H1 (cell line): Measurements from ENCODE around the gene RIF1. TPM values are rescaled to one million over a fixed set of nuclear protein-coding genes. Genes with fewer than 3 reads are reported as not detected.

Source experiments
- CTCF ChIA-PET: fragments of 300-600 bp; sonication (Branson Sonifier 250); formaldehyde crosslinking; loops from one replicate; lab custom pipeline; 2021; ENCODE audit not compliant: partially characterized antibody; lab: Charles Lee
- POLR2A ChIA-PET: fragments of 300-600 bp; sonication (Branson Sonifier 250); formaldehyde crosslinking; loops from one replicate; lab custom pipeline; 2021; ENCODE audit warnings: inconsistent platforms; ENCODE audit not compliant: partially characterized antibody; lab: Charles Lee
- DNase-seq, 2 experiments: peaks; one replicate each; pipeline versions ENCODE4 v3.0.0 to v3.0.0-alpha.2; 2010 to 2022; ENCODE audit warnings: low spot score in 2 of 2, low read depth in 1 of 2, mixed read lengths in 1 of 2
- FAIRE-seq: peaks from 2 replicates; lab custom pipeline; 2011; peaks lifted over from hg19 to GRCh38; lab: Jason Lieb, UNC
- H2AFZ ChIP-seq: 2 replicates; pipeline ENCODE4 v1.8.1; 2012; ENCODE audit warnings: low read length, inconsistent platforms
- H2AK5ac ChIP-seq: 2 replicates; pipeline ENCODE4 v1.6.1; 2013; ENCODE audit warnings: low read depth, low read length
- H2BK120ac ChIP-seq: replicated peaks from 2 replicates; pipeline ENCODE3; 2013; ENCODE audit warnings: low read depth, low read length, inconsistent platforms
- H2BK12ac ChIP-seq: 2 replicates; pipeline ENCODE4 v1.6.1; 2013; ENCODE audit warnings: low read depth, low read length
- H2BK15ac ChIP-seq: 2 replicates; pipeline ENCODE4 v1.6.1; 2013; ENCODE audit warnings: low read length
- H2BK20ac ChIP-seq: 2 replicates; pipeline ENCODE4 v1.6.1; 2013; ENCODE audit warnings: low read length
- H2BK5ac ChIP-seq: 2 replicates; pipeline ENCODE4 v1.6.1; 2013; ENCODE audit warnings: low read depth, low read length
- H3K14ac ChIP-seq: 2 replicates; pipeline ENCODE4 v1.6.1; 2013; ENCODE audit warnings: inconsistent platforms; ENCODE audit not compliant: insufficient read length
- H3K18ac ChIP-seq: 2 replicates; pipeline ENCODE4 v1.6.1; 2013; ENCODE audit warnings: low read length; ENCODE audit errors: extremely low read depth
- H3K23ac ChIP-seq: 2 replicates; pipeline ENCODE4 v1.6.1; 2013; ENCODE audit warnings: inconsistent platforms; ENCODE audit not compliant: insufficient read length
- H3K23me2 ChIP-seq: 2 replicates; pipeline ENCODE4 v1.6.1; 2013; ENCODE audit warnings: low read depth, low read length
- H3K27ac ChIP-seq: 2 replicates; pipeline ENCODE4 v1.6.1; 2011; ENCODE audit warnings: low read depth, low read length, inconsistent platforms
- H3K27me3 ChIP-seq, 4 experiments: replicated peaks in 1 of 4; 1 replicate in 1 of 4; 2 replicates in 3 of 4; pipeline versions ENCODE4 v1.6.1 to v1.8.1; 2011 to 2013; ENCODE audit warnings: low read length in 3 of 4, mild to moderate bottlenecking in 3 of 4, inconsistent platforms in 2 of 4, mixed read lengths in 2 of 4, moderate library complexity in 1 of 4; ENCODE audit not compliant: control insufficient read depth in 3 of 4, insufficient read depth in 3 of 4; ENCODE audit errors: extremely low read depth in 1 of 4
- H3K36me3 ChIP-seq, 4 experiments: 2 replicates each; pipeline versions ENCODE4 v1.6.1 to v1.8.1; 2011 to 2013; ENCODE audit warnings: mild to moderate bottlenecking in 4 of 4, low read length in 3 of 4, moderate library complexity in 2 of 4, control low read depth in 1 of 4, inconsistent platforms in 1 of 4; ENCODE audit not compliant: insufficient read depth in 4 of 4, control insufficient read depth in 2 of 4
- H3K4ac ChIP-seq: replicated peaks from 2 replicates; pipeline ENCODE3; 2013; ENCODE audit warnings: low read length, low read depth, mixed read lengths, inconsistent platforms; ENCODE audit not compliant: insufficient read length
- H3K4me1 ChIP-seq, 4 experiments: replicated peaks in 1 of 4; 1 replicate in 1 of 4; 2 replicates in 3 of 4; pipeline versions ENCODE4 v1.6.1 to v1.8.1; 2011 to 2013; ENCODE audit warnings: low read length in 3 of 4, inconsistent platforms in 2 of 4, mixed read lengths in 1 of 4; ENCODE audit not compliant: insufficient read depth in 4 of 4, control insufficient read depth in 3 of 4
- H3K4me2 ChIP-seq, 2 experiments: 2 replicates each; pipeline versions ENCODE4 v1.6.1 to v1.8.1; 2011 to 2013; ENCODE audit warnings: low read depth in 2 of 2, low read length in 2 of 2, control low read depth in 1 of 2, inconsistent platforms in 1 of 2, mild to moderate bottlenecking in 1 of 2; ENCODE audit not compliant: insufficient read depth in 1 of 2
- H3K4me3 ChIP-seq, 4 experiments: fragments of 200-600, 300-600 bp in 1 of 4; sonication (generic), shearing (Covaris generic), sonication (Bioruptor Twin) in 1 of 4; 2 replicates each; pipeline versions ENCODE4 v1.5.1 to v1.8.1; 2011 to 2016; ENCODE audit warnings: low read length in 4 of 4, low read depth in 3 of 4, control low read depth in 2 of 4, inconsistent platforms in 2 of 4, mild to moderate bottlenecking in 2 of 4, mixed read lengths in 1 of 4, moderate library complexity in 1 of 4; ENCODE audit not compliant: insufficient read depth in 2 of 4; ENCODE audit errors: extremely low read depth in 1 of 4
- H3K56ac ChIP-seq: replicated peaks from 2 replicates; pipeline ENCODE3; 2013; ENCODE audit warnings: low read depth, mild to moderate bottlenecking, mixed read lengths, low read length, inconsistent platforms; ENCODE audit not compliant: insufficient read length
- H3K79me1 ChIP-seq: 2 replicates; pipeline ENCODE4 v1.6.1; 2013; ENCODE audit warnings: low read depth, low read length, control low read depth
- H3K79me2 ChIP-seq, 2 experiments: 2 replicates each; pipeline versions ENCODE4 v1.6.1 to v1.8.1; 2012 to 2013; ENCODE audit warnings: low read length in 2 of 2, mild to moderate bottlenecking in 2 of 2, inconsistent platforms in 1 of 2; ENCODE audit not compliant: insufficient read depth in 2 of 2, control insufficient read depth in 1 of 2
- H3K9ac ChIP-seq, 4 experiments: replicated peaks in 1 of 4; 1 replicate in 1 of 4; 2 replicates in 3 of 4; pipeline versions ENCODE4 v1.6.1 to v1.8.1; 2011 to 2013; ENCODE audit warnings: low read depth in 3 of 4, low read length in 3 of 4, control low read depth in 2 of 4, mild to moderate bottlenecking in 2 of 4, moderate library complexity in 2 of 4, inconsistent platforms in 1 of 4; ENCODE audit errors: extremely low read depth in 1 of 4
- H3K9me3 ChIP-seq, 2 experiments: 2 replicates each; pipeline versions ENCODE4 v1.6.1 to v1.8.1; 2012 to 2013; ENCODE audit warnings: mild to moderate bottlenecking in 2 of 2, moderate library complexity in 2 of 2, control low read depth in 1 of 2, inconsistent platforms in 1 of 2, low read depth in 1 of 2, low read length in 1 of 2, mixed read lengths in 1 of 2; ENCODE audit not compliant: insufficient read depth in 2 of 2
- H4K20me1 ChIP-seq, 2 experiments: replicated peaks in 1 of 2; 2 replicates each; pipeline versions ENCODE3 to v1.8.1; 2011 to 2013; ENCODE audit warnings: inconsistent platforms in 2 of 2, low read length in 2 of 2, mild to moderate bottlenecking in 1 of 2; ENCODE audit not compliant: insufficient read depth in 2 of 2, control insufficient read depth in 1 of 2
- H4K5ac ChIP-seq: 2 replicates; pipeline ENCODE4 v1.6.1; 2013; ENCODE audit warnings: low read length, low read depth, mixed read lengths, inconsistent platforms; ENCODE audit not compliant: insufficient read length
- H4K8ac ChIP-seq: 2 replicates; pipeline ENCODE4 v1.8.0; 2013; ENCODE audit warnings: mild to moderate bottlenecking, moderate library complexity, low read length, inconsistent platforms; ENCODE audit not compliant: insufficient read depth; ENCODE audit errors: extremely low read depth
- H4K91ac ChIP-seq: replicated peaks from 2 replicates; pipeline ENCODE3; 2013; ENCODE audit warnings: low read length, mixed read lengths, inconsistent platforms; ENCODE audit not compliant: insufficient read length
- CHD1 ChIP-seq: IDR thresholded peaks from 2 replicates; pipeline ENCODE4 v1.6.1; 2012; ENCODE audit warnings: low read depth, low read length, improper control_type of control experiment
- CREB1 ChIP-seq: IDR thresholded peaks from 2 replicates; pipeline ENCODE4 v1.6.1; 2012; ENCODE audit warnings: inconsistent platforms
- EP300 ChIP-seq, 2 experiments: IDR thresholded peaks; 1 replicate in 1 of 2; 2 replicates in 1 of 2; pipeline ENCODE4 v1.6.1; 2011 to 2012; ENCODE audit warnings: low read depth in 2 of 2, low read length in 2 of 2, mild to moderate bottlenecking in 2 of 2, borderline replicate concordance in 1 of 2, inconsistent platforms in 1 of 2, moderate library complexity in 1 of 2
- JUND ChIP-seq: IDR thresholded peaks from 2 replicates; pipeline ENCODE4 v1.6.1; 2011; ENCODE audit warnings: mild to moderate bottlenecking, improper control_type of control experiment, low read length
- KDM1A ChIP-seq: fragments of 200-600, 300-600 bp; sonication (generic); IDR thresholded peaks from 2 replicates; pipeline ENCODE4 v1.7.1; 2016; ENCODE audit warnings: mild to moderate bottlenecking, low read length, borderline replicate concordance
- KDM4A ChIP-seq: IDR thresholded peaks from one replicate; pipeline ENCODE4 v1.7.1; 2012; ENCODE audit warnings: low read depth, mild to moderate bottlenecking, moderate library complexity, low read length, inconsistent platforms; ENCODE audit not compliant: severe bottlenecking
- MAFK ChIP-seq: IDR thresholded peaks from 2 replicates; pipeline ENCODE4 v1.6.1; 2012; ENCODE audit warnings: low read depth, mild to moderate bottlenecking, improper control_type of control experiment, low read length
- PHF8 ChIP-seq: fragments of 200-600 bp; sonication (generic); conservative IDR thresholded peaks from 2 replicates; pipeline ENCODE4 v1.7.1; 2012; ENCODE audit warnings: low read depth, mild to moderate bottlenecking, inconsistent platforms, low read length, moderate library complexity
- POLR2AphosphoS5 ChIP-seq: IDR thresholded peaks from 2 replicates; pipeline ENCODE4 v1.6.1; 2011; ENCODE audit warnings: low read depth, low read length
- POU5F1 ChIP-seq: IDR thresholded peaks from 2 replicates; pipeline ENCODE4 v1.6.1; 2011; ENCODE audit warnings: low read depth, mild to moderate bottlenecking, low read length, moderate library complexity
- ZNF274 ChIP-seq: IDR thresholded peaks from 2 replicates; pipeline ENCODE4 v1.7.0; 2012; ENCODE audit warnings: low read length, borderline replicate concordance; ENCODE audit errors: extremely low read depth
- WGBS, 2 experiments: shearing (Covaris generic) in 1 of 2; methylation state at CpG; one replicate each; pipeline versions ENCODE4 v1.1.6 to v1.1.7; 2013 to 2015; ENCODE audit warnings: low lambda C conversion rate in 2 of 2, mixed read lengths in 2 of 2, inconsistent platforms in 1 of 2, low coverage in 1 of 2, missing lambda C conversion rate in 1 of 2; ENCODE audit not compliant: insufficient replicate concordance in 2 of 2, insufficient coverage in 1 of 2, insufficient read length in 1 of 2; ENCODE audit errors: extremely low coverage in 1 of 2, missing lambda C conversion rate in 1 of 2; 5-methylcytosine and 5-hydroxymethylcytosine counted together
- polyA plus RNA-seq, 7 experiments: library from polyadenylated mRNA; depleted of rRNA in 3 of 7; stranded (reverse) in 5 of 7; unstranded in 2 of 7; fragments of >200 nt in 5 of 7; fragments of 200-250 nt in 2 of 7; gene quantifications; 1 replicate in 5 of 7; 2 replicates in 1 of 7; 4 replicates in 1 of 7; pipeline versions ENCODE4 v1.2.1 to v1.2.3, GENCODE V29; 2011 to 2013; ENCODE audit warnings: missing spikeins in 2 of 7, mixed read lengths in 2 of 7
- total RNA-seq: library from RNA; stranded (reverse); fragmentation: NEBNext Ultra II Directional; extraction: Animal tissue kit (Norgen Biotek cat#: 25700); gene quantifications from 2 replicates; pipeline ENCODE4 v1.2.1, GENCODE V29; 2021

The RIF1 gene
- total and polyA plus RNA-seq, 2 of the 8 experiments (the other 6 are each of a cell fraction or from before 2014, with no cell fraction given) = 9.5 to 104 TPM

- H3K27me3 ChIP-seq = no peaks in the 10 kb centered on the region
- no peak overlapping the region for H3K4ac ChIP-seq
- no peak overlapping the region for H2BK20ac ChIP-seq
- H2BK15ac ChIP-seq = 0 out of 2 replicates have a peak overlapping the region, but pooled peaks have one; percentile 8
- no peak overlapping the region for H3K56ac ChIP-seq
- H3K4me1 ChIP-seq = no peaks in the 10 kb centered on the region; a peak in 1 of 7 replicates
- H3K9me3 ChIP-seq = peaks cover 0 to under 1% of the 10 kb centered on the region in 2 experiments; a peak in 1 of 4 replicates
- no peak overlapping the region for H2AK5ac ChIP-seq
- H3K4me3 ChIP-seq = no peak overlapping the region
- H4K91ac ChIP-seq = no peak overlapping the region
- H4K20me1 ChIP-seq = no peaks in the 10 kb centered on the region
- 0 out of 2 replicates have a peak overlapping the region, but pooled peaks have one; percentile 2 for H2AFZ ChIP-seq
- H3K9ac ChIP-seq = no peak overlapping the region
- CTCF ChIA-PET = interaction anchor here (0.8 kb wide), 1 partner anchor 622 kb away, joined by 4 read pairs; no protein-coding TSS in a partner anchor
- POLR2A ChIA-PET = interaction anchor here (0.6 to 1.0 kb wide), 2 partner anchors 9 to 61 kb away, joined by 3 read pairs; no protein-coding TSS in a partner anchor
- no peak overlapping the region for H3K23ac ChIP-seq
- H4K8ac ChIP-seq = no peak overlapping the region
- H2BK120ac ChIP-seq = no peak overlapping the region
- no peaks in the 10 kb centered on the region; a peak in 1 of 8 replicates for H3K36me3 ChIP-seq
- H3K79me1 ChIP-seq = no peaks in the 10 kb centered on the region
- FAIRE-seq (no peak), DNase-seq (no peak)
- H3K79me2 ChIP-seq = no peaks in the 10 kb centered on the region
- no peak overlapping the region for H3K18ac ChIP-seq
- H3K14ac ChIP-seq = no peak overlapping the region
- 96% methylated on average over 8 of the region's 8 CpGs; no CpG with 5 or more reads in 1 of the 2 experiments for WGBS, 2 experiments
- no peak for TF ChIP-seq ZNF274
- no peak for TF ChIP-seq EP300 (IDR thresholded peaks at IDR 0.05; ENCODE audit: borderline replicate concordance in 1 of 2, low read depth in 2 of 2, low read length in 2 of 2)
- TF ChIP-seq JUND = no peak
- TF ChIP-seq POLR2AphosphoS5 = no peak
- TF ChIP-seq KDM4A = no peak
- TF ChIP-seq CREB1 = no peak
- no peak for TF ChIP-seq PHF8
- TF ChIP-seq POU5F1 = no peak
- TF ChIP-seq MAFK = no peak
- no peak for TF ChIP-seq CHD1
- TF ChIP-seq KDM1A = no peak
- peak overlapping the region; percentile 72; the same call in 1 of the 2 replicates for H2BK12ac ChIP-seq
- no peak overlapping the region for H3K4me2 ChIP-seq
- no peaks in the 10 kb centered on the region for H3K23me2 ChIP-seq
- H2BK5ac ChIP-seq = no peak overlapping the region
- no peak overlapping the region for H3K27ac ChIP-seq
- no peak overlapping the region for H4K5ac ChIP-seq
Observed at GRCh38 chr2:151363709-151364108, 46.0 kb upstream of the RIF1 start.
